ENCODE measurements around the gene BMPR1A. TPM values are rescaled to one million over a fixed set of nuclear protein-coding genes. Genes with fewer than 3 reads are reported as not detected.

The BMPR1A gene
- total and polyA plus RNA-seq, 9 of the 15 experiments (the other 6 are each of a cell fraction or from before 2014, with no cell fraction given): 1.6 to 17.5 (median 9.1) TPM

DNA sequence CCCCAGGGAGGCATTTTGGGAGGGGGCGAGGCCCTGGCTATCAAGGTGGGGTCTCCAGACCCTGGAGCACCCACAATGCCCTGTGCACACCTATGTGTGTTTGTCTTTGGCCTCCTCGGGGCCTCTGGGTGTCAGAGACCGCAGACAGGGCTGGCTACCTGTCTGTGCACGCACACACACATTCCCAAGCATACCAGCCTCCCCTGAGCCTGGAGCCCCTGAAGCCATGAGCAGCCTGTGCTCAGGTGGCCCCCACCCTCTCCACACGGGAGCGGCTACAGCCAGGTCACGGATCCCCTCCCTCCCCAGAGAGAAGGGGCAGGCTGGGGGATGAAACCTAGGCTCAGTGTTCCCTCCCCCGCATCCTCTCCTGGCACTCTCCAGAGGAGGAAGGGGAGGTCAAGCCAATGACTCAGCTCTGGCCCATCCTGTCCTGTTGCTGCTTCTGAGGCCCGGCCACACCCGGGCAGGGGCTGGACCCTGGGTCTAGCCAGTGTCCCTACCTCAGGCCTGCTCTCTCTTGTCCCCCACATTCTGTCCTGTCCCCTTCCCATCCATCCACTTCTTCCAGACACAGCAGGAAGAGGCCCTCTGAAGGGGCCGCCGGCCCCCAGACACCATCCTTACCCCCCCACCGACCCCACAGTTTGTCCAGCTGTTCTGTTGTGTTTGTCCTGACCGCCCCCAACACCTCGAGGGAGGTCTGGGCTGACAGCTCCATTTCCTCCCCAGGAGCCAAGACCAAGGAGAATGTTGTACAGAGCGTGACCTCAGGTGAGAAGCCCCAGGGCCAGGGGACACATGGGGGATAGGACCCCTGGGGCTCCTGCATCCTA, 202.7 kb downstream of the BMPR1A start (continued):
- TF ChIP-seq KDM2B (CRISPR knock-in tag; IDR thresholded peaks at IDR 0.05) (no peak), NCOA1 (IDR thresholded peaks at IDR 0.05; ENCODE audit: low read depth) (no peak), ELF4 (CRISPR knock-in tag; IDR thresholded peaks at IDR 0.05) (no peak), CBX2 (IDR thresholded peaks at IDR 0.05; ENCODE audit: insufficient read depth, low read length, poor library complexity, severe bottlenecking) (no peak), C11orf30 (IDR thresholded peaks at IDR 0.05; ENCODE audit: low read depth) (peak; percentile 78), ZBTB9 (CRISPR knock-in tag; IDR thresholded peaks at IDR 0.05) (no peak), NFE2 (IDR thresholded peaks at IDR 0.05; ENCODE audit: low read depth) (peak; percentile 93), ZNF449 (CRISPR knock-in tag; IDR thresholded peaks at IDR 0.05) (no peak), IRF9 (tag; IDR thresholded peaks at IDR 0.05) (no peak), KDM5B (IDR thresholded peaks at IDR 0.05; ENCODE audit: insufficient replicate concordance, low read depth, low read length) (no peak), KLF6 (CRISPR knock-in tag; IDR thresholded peaks at IDR 0.05; ENCODE audit: borderline replicate concordance) (no peak), RBM34 (IDR thresholded peaks at IDR 0.05; ENCODE audit: borderline replicate concordance, insufficient read depth, low read length) (no peak), VEZF1 (CRISPR knock-in tag; IDR thresholded peaks at IDR 0.05) (peak; percentile 39; the same call in 1 of the 2 replicates), MAZ (CRISPR knock-in tag; conservative IDR thresholded peaks at IDR 0.05 in 1 of 2, IDR thresholded peaks at IDR 0.05 in 1 of 2) (peak; percentile 44 to 70), ARID1B (IDR thresholded peaks at IDR 0.05) (peak; percentile 58)
- TF ChIP-seq, protein P1, sequence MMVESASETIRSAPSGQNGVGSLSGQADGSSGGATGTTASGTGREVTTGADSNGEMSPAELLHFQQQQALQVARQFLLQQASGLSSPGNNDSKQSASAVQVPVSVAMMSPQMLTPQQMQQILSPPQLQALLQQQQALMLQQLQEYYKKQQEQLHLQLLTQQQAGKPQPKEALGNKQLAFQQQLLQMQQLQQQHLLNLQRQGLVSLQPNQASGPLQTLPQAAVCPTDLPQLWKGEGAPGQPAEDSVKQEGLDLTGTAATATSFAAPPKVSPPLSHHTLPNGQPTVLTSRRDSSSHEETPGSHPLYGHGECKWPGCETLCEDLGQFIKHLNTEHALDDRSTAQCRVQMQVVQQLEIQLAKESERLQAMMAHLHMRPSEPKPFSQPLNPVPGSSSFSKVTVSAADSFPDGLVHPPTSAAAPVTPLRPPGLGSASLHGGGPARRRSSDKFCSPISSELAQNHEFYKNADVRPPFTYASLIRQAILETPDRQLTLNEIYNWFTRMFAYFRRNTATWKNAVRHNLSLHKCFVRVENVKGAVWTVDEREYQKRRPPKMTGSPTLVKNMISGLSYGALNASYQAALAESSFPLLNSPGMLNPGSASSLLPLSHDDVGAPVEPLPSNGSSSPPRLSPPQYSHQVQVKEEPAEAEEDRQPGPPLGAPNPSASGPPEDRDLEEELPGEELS (CRISPR knock-in tag; IDR thresholded peaks at IDR 0.05; ENCODE audit: borderline replicate concordance): no peak

Measured in K562 (cell line).